Activated naive CD4-positive, alpha-beta T cell treated with anti-CD3 and anti-CD28 coated beads, Interleukin-2, amount 50 U/mL, for 72 hours (primary cell): Measurements from ENCODE around the gene DHRS4. TPM values are rescaled to one million over a fixed set of nuclear protein-coding genes. Genes with fewer than 3 reads are reported as not detected.
A peak's percentile ranks its signal among the peaks of the same experiment; 100 is the strongest.
"Not testable (repeated sequence)": the region's sequence is repeated elsewhere in the genome, so short reads cannot be mapped to it uniquely, and the experiment has no call there.

Experiments used
- ATAC-seq, 2 donors: fragments of 150-1000 bp; cut with Tn5 transposase; 2 replicates each; pipeline ENCODE4 v1.10.0; 2021; ENCODE audit warnings: mild to moderate bottlenecking in 2 of 2, moderate library complexity in 2 of 2
- DNase-seq, 2 donors: peaks; one replicate each; pipeline ENCODE4 v3.0.0; 2021 to 2022; ENCODE audit warnings: low spot score in 2 of 2
- H3K27ac Mint-ChIP-seq, 2 donors: one replicate each; pipeline ENCODE4 v1.8.0; 2022; ENCODE audit warnings: mild to moderate bottlenecking in 2 of 2, mixed read lengths in 2 of 2
- H3K36me3 Mint-ChIP-seq, 2 donors: one replicate each; pipeline ENCODE4 v1.8.0; 2022; ENCODE audit warnings: mixed read lengths in 2 of 2
- H3K9me3 Mint-ChIP-seq, 2 donors: one replicate each; pipeline ENCODE4 v1.8.0; 2022; ENCODE audit warnings: mixed read lengths in 2 of 2
- total RNA-seq, 2 donors: library from RNA; stranded (reverse); gene quantifications; one replicate each; pipeline ENCODE4 v1.2.3, GENCODE V29; 2022

Gene DHRS4
- total RNA-seq, 2 donors from 2014 or later = 14.8 to 17.6 TPM

DNA sequence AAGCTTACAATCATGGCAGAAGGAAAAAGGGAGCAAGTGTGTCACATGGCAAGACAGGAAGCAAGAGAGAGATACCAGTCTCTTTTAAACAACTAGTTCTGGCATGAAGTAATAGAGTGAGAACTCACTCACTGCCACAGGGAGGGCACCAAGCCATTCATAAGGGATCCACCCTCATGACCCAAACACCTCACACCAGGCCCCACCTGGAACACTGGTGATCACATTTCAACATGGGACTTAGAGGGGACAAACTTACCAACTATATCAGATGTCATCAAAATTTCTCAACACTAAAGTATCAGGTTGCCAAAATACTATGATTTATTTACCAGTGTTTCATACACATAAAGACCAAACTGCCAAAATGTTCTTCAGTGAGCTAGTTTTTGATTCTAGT, 7.3 kb downstream of the DHRS4 start:
- H3K27ac Mint-ChIP-seq, H3K9me3 Mint-ChIP-seq, ATAC-seq, DNase-seq, H3K36me3 Mint-ChIP-seq: not testable (repeated sequence)

DNA sequence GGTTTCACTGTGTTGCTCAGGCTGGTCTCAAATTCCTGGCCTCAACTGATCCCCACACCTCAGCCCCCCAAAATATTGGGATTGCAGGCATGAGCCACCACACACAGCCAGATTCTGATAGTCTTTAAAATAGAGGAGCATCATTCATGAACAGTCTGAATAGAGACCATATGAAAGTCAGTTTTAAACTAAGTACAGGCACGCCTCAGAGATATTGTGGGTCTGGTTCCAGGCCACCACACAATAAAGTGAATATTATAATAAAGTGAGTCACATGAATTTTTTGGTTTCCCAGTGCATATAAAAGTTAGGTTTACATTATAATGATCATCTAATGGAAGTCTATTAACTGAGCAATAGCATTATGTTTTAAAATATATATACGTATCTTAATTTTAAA, 8.1 kb downstream of the DHRS4 start:
- H3K27ac Mint-ChIP-seq, DNase-seq, ATAC-seq, H3K36me3 Mint-ChIP-seq, H3K9me3 Mint-ChIP-seq: not testable (repeated sequence)

DNA sequence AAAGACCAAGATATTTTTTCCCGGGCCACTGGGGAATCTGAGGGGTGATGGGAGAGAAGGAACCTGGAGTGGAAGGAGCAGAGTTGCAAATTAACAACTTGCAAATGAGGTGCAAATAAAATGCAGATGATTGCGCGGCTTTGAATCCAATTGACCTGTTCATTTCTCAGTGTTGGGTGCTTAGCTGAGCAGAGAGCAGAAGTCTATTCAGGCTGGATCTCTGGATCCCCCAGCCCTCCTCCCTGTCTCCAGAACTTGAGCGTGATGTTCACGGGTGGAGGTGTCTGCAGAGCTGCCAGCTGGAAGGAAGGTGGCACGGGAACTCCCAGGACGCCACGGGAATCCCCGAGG, 15.5 kb downstream of the DHRS4 start:
- not testable (repeated sequence) for H3K27ac Mint-ChIP-seq, H3K9me3 Mint-ChIP-seq, H3K36me3 Mint-ChIP-seq, DNase-seq, ATAC-seq

DNA sequence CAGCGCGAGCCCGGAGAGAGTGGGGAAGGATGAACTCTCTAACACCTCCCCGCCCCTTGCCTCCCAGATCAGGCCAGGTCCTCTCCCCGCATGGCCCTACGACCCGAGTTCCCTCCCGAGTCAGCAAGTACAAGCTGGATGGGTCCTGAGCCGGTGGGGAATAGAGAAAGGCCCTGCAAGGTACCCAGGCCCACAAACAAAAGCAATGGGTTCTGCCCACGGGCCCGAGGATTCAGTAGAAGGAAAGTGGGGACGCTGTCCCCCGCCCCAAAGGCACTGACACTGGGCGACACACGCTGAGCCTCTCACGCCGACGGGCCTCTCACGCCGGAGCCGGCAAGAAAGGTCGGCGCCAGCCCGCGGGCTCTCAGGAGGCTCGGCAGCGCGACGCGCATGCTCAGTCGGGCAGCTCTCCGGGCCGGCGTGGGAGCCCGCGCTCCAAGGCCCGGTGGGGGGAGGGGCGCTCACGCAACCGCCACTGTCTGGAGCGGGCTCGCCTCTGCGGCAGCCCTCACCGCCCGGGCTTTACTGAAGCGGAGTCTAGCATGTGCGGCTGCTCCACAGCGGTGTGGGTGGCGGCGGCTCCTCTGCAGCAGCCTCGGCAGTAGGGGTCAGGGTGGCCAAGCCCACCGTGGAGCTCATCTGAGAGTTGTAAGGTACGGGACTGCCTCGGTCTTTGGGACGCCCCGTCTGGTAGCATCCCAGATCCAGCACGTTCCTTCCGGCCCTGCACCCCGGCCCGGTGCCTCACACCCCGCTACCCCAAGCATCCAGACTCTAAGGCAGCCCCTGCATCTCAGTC, 16.1 kb downstream of the DHRS4 start:
- ATAC-seq = peak; percentile 94
- peak; percentile 72 to 75 for DNase-seq
- H3K36me3 Mint-ChIP-seq, H3K27ac Mint-ChIP-seq, H3K9me3 Mint-ChIP-seq: not testable (repeated sequence)

DNA sequence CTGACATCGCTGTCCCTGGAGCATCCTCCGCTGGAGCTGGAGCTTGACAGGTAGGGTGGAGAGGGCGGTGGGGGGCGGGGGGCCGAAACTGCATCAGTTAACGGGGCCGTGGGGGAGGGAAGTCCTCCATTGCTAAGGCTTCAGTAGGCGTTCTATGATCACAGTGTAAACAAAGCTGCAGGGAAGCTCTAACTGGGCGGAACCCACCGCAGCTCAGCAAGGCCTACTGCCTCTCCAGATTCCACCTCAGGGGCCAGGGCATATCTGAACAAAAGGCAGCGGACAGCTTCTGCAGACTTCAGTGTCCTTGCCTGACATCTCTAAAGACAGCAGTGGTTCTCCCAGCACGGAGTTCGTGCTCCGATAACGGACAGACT, 16.7 kb downstream of the DHRS4 start:
- peak in 1 of 2 donors; percentile 44 for ATAC-seq

DNA sequence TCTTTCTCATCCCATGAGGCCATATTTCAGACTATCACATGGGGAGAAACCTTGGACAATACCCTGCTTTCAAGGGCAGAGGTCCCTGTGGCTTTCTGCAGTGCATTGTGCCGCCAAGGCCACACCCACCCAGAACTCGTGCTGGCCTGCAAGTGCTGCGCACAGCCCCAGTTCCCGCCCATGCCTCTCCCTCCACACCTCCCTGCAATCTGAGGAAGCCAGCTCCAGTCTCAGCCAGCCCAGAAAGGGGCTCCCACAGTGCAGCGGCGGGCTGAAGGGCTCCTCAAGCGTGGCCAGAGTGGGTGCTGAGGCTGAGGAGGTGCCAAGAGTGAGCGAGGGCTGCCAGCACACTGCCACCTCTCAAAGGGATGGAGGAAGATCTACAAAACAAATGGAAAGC, 19.6 kb downstream of the DHRS4 start:
- not testable (repeated sequence) for DNase-seq, H3K9me3 Mint-ChIP-seq, ATAC-seq, H3K36me3 Mint-ChIP-seq, H3K27ac Mint-ChIP-seq

More for the DNA sequence above, 16.7 kb downstream of the DHRS4 start:
- not testable (repeated sequence) for H3K9me3 Mint-ChIP-seq, H3K27ac Mint-ChIP-seq, H3K36me3 Mint-ChIP-seq
- peak in 1 of 2 donors; percentile 7 for DNase-seq

DNA sequence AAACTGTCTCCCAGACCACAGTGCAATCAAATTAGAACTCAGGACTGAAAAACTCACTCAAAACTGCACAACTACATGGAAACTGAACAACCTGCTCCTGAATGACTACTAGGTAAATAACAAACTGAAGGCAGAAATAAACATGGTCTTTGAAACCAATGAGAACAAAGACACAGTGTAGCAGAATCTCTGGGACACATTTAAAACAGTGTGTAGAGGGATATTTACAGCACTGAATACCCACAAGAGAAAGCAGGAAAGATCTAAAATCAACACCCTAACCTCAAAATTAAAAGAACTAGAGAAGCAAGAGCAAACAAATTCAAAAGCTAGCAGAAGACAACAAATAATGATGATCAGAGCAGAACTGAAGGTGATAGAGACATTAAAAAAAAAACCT, 20.5 kb downstream of the DHRS4 start:
- H3K9me3 Mint-ChIP-seq, DNase-seq, H3K27ac Mint-ChIP-seq, ATAC-seq, H3K36me3 Mint-ChIP-seq: not testable (repeated sequence)

DNA sequence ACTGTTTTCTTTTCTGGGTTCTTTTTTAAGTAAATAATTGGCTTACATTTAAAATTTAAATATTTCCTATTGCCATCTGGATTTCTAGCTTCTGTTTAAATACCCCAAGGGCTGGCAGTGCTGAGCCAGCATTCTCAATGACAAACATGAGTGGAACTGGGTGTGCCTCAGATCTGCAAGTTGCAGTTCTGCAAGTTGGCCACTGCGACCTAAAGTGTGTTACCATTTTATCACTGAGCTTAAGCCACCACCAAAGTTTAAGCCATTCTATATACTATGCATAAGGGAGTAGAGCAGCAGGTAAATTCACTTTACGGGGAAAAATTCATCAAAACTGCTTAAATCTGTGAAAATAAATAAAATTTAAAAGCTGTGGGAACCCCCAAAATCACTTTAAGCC, 23.6 kb downstream of the DHRS4 start:
- H3K27ac Mint-ChIP-seq, DNase-seq, H3K36me3 Mint-ChIP-seq, H3K9me3 Mint-ChIP-seq: not testable (repeated sequence)
- peak in 1 of 2 donors; percentile 31 for ATAC-seq

DNA sequence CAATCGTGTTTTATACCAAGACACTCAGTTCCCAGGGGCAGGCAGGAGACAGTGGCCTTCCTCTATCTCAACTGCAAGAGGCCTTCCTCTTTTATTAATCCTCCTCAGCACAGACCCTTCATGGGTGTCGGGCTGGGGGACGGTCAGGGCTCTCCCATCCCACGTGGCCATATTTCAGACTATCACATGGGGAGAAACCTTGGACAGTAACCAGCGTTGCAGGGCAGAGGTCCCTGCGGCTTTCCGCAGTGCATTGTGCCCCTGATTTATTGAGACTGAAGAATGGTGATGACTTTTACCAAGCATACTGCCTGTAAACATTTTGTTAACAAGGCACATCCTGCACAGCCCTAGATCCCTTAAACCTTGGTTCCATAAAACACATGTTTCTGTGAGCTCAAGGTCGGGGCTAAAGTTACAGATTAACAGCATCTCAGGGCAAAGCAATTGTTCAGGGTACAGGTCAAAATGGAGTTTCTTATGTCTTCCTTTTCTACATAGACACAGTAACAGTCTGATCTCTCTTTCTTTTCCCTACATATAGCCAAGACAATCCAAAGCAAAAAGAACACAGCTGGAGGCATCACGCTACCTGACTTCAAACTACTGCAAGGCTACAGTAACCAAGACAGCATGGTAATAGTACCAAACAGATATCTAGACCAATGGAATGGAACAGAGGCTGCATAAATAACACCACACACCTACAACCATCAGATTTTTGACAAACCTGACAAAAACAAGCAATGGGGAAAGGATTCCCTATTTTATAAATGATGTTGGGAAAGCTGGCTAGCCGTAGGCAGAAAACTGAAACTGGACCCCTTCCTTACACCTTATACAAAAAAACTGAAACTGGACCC, 28.6 kb downstream of the DHRS4 start:
- not testable (repeated sequence) for DNase-seq, H3K9me3 Mint-ChIP-seq

DNA sequence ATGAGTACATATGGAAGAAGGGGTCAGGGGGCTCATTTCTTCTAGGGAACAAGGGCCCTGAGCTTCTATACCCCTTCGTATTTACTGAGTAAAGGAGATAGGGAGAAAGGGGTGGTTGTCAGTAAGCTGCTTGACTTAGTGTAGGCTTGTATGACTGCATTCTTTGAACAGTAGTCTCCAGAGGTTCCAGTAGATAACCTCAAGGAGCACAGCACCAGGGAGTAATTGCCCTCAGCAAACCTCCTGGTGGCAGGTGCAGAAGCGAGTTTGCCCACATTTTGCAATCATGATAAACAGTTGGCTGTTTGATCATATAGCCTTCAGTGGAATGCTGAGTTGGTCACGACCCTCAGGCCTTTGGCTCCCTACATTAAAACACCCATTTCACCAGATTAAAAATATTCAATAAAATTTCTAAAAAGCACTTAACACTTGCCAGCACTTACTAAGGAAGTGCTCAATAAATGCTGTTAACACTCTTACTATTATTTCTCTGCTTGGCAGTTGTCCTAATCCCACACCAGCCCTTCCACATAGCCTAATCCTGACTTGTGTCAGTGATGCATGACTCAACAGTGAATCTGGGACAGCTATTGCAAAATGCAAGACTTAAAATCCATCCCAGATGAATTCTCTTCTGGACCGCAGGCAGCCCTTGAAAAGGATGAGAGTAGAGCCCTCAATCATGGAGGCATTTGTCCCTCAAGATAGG, 31.5 kb downstream of the DHRS4 start:
- DNase-seq (no peak), ATAC-seq (no peak)
- H3K36me3 Mint-ChIP-seq = peaks cover 0 to 10% of the 10 kb centered on the region in 2 donors
- H3K9me3 Mint-ChIP-seq = no peaks in the 10 kb centered on the region
- H3K27ac Mint-ChIP-seq = no peak overlapping the region

More for the DNA sequence above, 28.6 kb downstream of the DHRS4 start:
- not testable (repeated sequence) for H3K27ac Mint-ChIP-seq, ATAC-seq, H3K36me3 Mint-ChIP-seq

DNA sequence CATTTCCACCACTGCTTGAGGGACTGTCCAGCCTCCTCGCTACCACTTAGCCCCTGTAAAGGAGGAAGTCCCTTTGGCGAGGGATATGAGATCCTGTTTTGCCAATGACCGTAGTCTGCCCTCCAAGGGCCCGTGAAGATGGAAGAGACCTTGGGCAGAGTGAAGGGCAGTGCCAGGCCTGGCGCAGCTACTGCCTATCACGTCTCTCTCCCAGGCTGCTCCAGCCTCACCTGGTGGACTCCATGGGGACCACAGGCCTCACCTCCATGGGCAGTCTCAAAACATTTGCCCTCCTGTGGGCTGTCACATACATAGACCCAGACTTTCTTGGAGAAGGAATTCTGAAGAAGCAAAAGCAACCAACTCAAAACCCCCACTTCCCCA, 34.6 kb downstream of the DHRS4 start:
- not testable (repeated sequence) for H3K9me3 Mint-ChIP-seq
- ATAC-seq = peak; percentile 17 to 21

DNA sequence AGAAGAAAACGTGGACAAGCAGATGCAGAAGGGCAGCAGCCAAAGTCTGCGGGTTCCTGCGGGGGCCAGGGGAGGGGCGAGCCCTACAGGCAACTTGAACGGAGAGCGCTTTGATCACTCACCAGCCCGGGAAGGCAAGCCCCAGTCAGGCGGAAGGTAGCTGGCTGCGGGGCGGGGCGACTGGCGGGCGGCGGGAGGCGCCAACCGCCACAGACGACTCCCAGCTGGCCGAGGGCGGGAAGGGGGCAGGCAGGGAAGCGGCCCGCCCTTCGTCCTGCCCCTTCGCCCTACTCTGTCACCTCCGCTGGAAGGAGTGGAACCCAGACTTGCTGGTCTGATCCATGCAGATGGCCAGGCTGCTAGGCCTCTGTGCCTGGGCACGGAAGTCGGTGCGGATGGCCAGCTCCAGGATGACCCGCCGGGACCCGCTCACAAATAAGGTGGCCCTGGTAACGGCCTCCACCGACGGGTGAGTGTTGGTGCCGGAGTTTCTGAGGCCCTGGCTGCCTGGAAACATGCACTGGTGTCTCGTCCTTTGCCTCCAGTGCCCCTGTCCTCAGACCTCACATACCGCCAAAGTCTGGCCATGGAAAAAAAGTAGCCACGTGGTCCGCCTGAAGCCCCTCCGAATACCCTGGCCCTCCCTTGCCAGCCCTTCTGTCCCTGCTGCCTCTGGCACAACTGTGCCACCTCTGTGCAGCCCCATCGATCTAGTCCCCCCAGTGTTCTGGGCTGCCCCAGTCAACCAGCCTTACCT, 35.2 kb downstream of the DHRS4 start, which contains the start of gene DHRS4L2:
Gene DHRS4L2 (plus strand): TSS at position 323 of the 757 bp plus-strand sequence. CDS start 19 bp downstream, at position 342.
- ATAC-seq = peak; percentile 96 to 98
- Mint-ChIP-seq H3K27ac (peak within 1 kb of the TSS in 1 of 2 donors; percentile 89), H3K36me3 (peaks cover 0 to 17% of the 10 kb centered on the region in 2 donors)
- H3K9me3 Mint-ChIP-seq = not testable (repeated sequence)
- peak; percentile 68 to 88 for DNase-seq

More for the DNA sequence above, 34.6 kb downstream of the DHRS4 start:
- H3K27ac Mint-ChIP-seq = peak overlapping the region in 1 of 2 donors; percentile 89
- H3K36me3 Mint-ChIP-seq = peaks cover 0 to 17% of the 10 kb centered on the region in 2 donors
- DNase-seq = not testable (repeated sequence)

DNA sequence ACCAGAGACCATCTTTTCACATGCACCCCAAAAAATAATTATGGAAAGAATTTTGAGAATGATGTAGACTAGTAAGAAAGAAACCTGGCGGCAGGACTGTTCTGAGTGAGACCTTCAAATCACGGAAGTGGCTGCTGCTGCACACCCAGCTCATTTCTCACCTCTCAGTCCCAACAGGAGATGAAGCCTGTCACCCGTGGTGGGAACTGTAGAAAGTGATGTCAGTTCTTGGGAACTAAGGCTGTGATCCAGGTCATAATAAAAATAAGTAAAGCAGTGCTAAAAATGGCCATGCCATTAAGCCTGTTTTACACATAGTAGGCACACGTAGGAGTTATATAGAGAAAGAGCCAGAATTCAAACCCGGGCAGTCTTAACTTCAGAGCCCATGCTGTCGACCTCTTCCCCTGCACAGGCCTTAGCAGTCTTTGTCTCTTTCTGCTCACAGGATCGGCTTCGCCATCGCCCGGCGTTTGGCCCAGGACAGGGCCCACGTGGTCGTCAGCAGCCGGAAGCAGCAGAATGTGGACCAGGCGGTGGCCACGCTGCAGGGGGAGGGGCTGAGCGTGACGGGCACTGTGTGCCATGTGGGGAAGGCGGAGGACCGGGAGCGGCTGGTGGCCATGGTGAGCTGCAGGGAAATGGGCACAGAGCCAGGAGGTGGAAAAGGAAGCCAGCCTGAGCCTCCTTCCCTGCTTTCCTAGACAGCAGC, 36.3 kb downstream of the DHRS4 start:
- not testable (repeated sequence) for DNase-seq
- peak overlapping the region in 1 of 2 donors; percentile 89 for H3K27ac Mint-ChIP-seq

DNA sequence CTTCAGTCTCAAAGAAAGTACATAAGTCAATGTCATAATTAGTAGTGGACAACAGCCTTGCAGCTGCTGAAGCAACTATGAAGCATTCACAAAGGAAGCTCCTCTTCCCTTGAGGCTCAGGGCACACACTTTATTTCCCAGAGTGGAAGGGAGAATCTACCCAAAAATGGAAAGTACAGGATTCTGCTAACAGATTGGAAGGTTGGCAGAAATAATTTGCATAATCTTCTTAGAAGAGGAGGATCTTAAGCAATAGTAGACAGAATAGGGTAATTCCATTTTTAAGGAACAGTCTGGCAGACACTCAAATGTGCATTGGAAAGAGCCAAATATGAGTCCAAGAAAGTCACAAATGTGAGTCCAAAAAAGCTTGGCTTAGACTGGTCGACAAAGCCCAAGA, 37.4 kb downstream of the DHRS4 start:
- peaks cover 0 to 17% of the 10 kb centered on the region in 2 donors for H3K36me3 Mint-ChIP-seq
- not testable (repeated sequence) for H3K9me3 Mint-ChIP-seq, ATAC-seq, H3K27ac Mint-ChIP-seq, DNase-seq

More for the DNA sequence above, 36.3 kb downstream of the DHRS4 start:
- not testable (repeated sequence) for H3K9me3 Mint-ChIP-seq
- peak; percentile 27 to 44 for ATAC-seq
- H3K36me3 Mint-ChIP-seq = peaks cover 0 to 17% of the 10 kb centered on the region in 2 donors

DNA sequence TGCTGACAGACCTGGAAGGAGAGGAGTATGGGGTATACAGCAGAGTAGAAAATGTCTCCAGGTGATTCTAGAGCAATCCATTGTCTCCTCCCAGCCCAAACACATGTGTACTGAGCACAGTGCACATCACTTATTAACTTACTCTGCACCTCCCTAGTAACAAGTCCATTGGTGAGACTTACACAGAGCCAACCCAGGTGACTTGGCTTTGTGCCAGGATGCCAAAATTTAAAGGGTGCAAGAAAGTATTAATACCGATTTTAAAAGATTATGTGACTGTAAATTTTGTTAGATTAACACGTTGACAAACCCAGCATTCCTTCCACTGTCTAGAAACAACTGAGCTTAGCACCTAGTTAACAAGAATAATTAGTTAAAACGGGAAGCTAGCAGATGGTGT, 39.5 kb downstream of the DHRS4 start:
- not testable (repeated sequence) for DNase-seq, H3K9me3 Mint-ChIP-seq, H3K27ac Mint-ChIP-seq, ATAC-seq
- peaks cover 0 to 17% of the 10 kb centered on the region in 2 donors for H3K36me3 Mint-ChIP-seq
